Tibial artery (tissue), 4 donors: ENCODE measurements around the gene CKLF.
A peak's percentile ranks its signal among the peaks of the same experiment; 100 is the strongest.

ENCODE experiments used
- DNase-seq, 2 donors: peaks; one replicate each; pipeline ENCODE4 v3.0.0-alpha.2; 2019
- H3K27ac ChIP-seq, 2 donors: fragments of 200-600 bp; sonication (generic) in 1 of 2; 1 replicate in 1 of 2; 2 replicates in 1 of 2; pipeline ENCODE4 v1.5.1; 2018 to 2019; ENCODE audit warnings: mild to moderate bottlenecking in 1 of 2
- H3K27me3 ChIP-seq, 2 donors: fragments of 200-600 bp; sonication (generic) in 1 of 2; one replicate each; pipeline versions ENCODE4 v1.5.1 to v1.6.0; 2016 to 2019
- H3K36me3 ChIP-seq, 3 donors: fragments of 200-600 bp; sonication (generic) in 2 of 3; one replicate each; pipeline ENCODE4 v1.5.1; 2016 to 2019; ENCODE audit warnings: mild to moderate bottlenecking in 2 of 3
- H3K4me1 ChIP-seq, 4 donors: fragments of 200-600 bp; sonication (generic) in 2 of 4; 1 replicate in 3 of 4; 2 replicates in 1 of 4; pipeline ENCODE4 v1.5.1; 2016 to 2019
- H3K4me3 ChIP-seq, 2 donors: fragments of 200-600 bp; sonication (generic) in 1 of 2; 1 replicate in 1 of 2; 2 replicates in 1 of 2; pipeline ENCODE4 v1.5.1; 2018 to 2019; ENCODE audit warnings: mild to moderate bottlenecking in 2 of 2
- H3K9me3 ChIP-seq, 3 donors: fragments of 200-600 bp; sonication (generic) in 1 of 3; one replicate each; pipeline ENCODE4 v1.5.1; 2016 to 2019
- CTCF ChIP-seq, 2 experiments: fragments of 200-600 bp in 1 of 2; fragments of 450-650 bp in 1 of 2; IDR thresholded peaks; one replicate each; pipeline ENCODE4 v1.5.1; 2017 to 2019; ENCODE audit warnings: antibody characterized with exemption in 2 of 2, mild to moderate bottlenecking in 1 of 2, moderate library complexity in 1 of 2
- intact Hi-C: fragments of 100-400 bp; cut with DNase I; formaldehyde crosslinking; loops from one replicate; pipeline ENCODE4 v1.15.0; 2023; ENCODE audit warnings: low total_unique reads

CKLF gene

GRCh38 chr16:66587881-66588600, 35.7 kb downstream of the CKLF start:
- intact Hi-C loops, result loop anchor here (5.0 kb wide), 1 partner anchor 181 kb away; no protein-coding TSS in a partner anchor

GRCh38 chr16:66588981-66589713, 36.8 kb downstream of the CKLF start:
- TF ChIP-seq CTCF (IDR thresholded peaks at IDR 0.05), result peak; percentile 44 to 53
- H3K27ac ChIP-seq, result no peak overlapping the region
- no peaks in the 10 kb centered on the region for H3K9me3 ChIP-seq
- no peak overlapping the region for H3K4me3 ChIP-seq
- no peaks in the 10 kb centered on the region for H3K36me3 ChIP-seq
- no peaks in the 10 kb centered on the region for H3K4me1 ChIP-seq
- no peaks in the 10 kb centered on the region for H3K27me3 ChIP-seq
- DNase-seq, result peak in 1 of 2 donors; percentile 51
- intact Hi-C loops, result loop anchor here (5.0 kb wide), 1 partner anchor 182 kb away; no protein-coding TSS in a partner anchor

More at GRCh38 chr16:66587881-66588600, 35.7 kb downstream of the CKLF start:
- no peak overlapping the region for H3K4me3 ChIP-seq
- H3K27ac ChIP-seq, result no peak overlapping the region
- TF ChIP-seq CTCF (IDR thresholded peaks at IDR 0.05), result no peak
- no peaks in the 10 kb centered on the region for H3K36me3 ChIP-seq
- no peaks in the 10 kb centered on the region for H3K4me1 ChIP-seq
- no peak for DNase-seq
- H3K27me3 ChIP-seq, result no peaks in the 10 kb centered on the region
- no peaks in the 10 kb centered on the region for H3K9me3 ChIP-seq

GRCh38 chr16:66590322-66590721, 37.9 kb downstream of the CKLF start:
- Histone ChIP-seq H3K27ac (no peak overlapping the region), H3K4me3 (no peak overlapping the region), H3K36me3 (no peaks in the 10 kb centered on the region), H3K9me3 (no peaks in the 10 kb centered on the region), H3K4me1 (no peaks in the 10 kb centered on the region), H3K27me3 (no peaks in the 10 kb centered on the region)
- no peak for TF ChIP-seq CTCF (IDR thresholded peaks at IDR 0.05)
- intact Hi-C loops, result no loop called here
- no peak for DNase-seq

- TF ChIP-seq CTCF (IDR thresholded peaks at IDR 0.05), result no peak
- no peak overlapping the region for H3K4me3 ChIP-seq
- intact Hi-C loops, result no loop called here
- H3K27me3 ChIP-seq, result no peaks in the 10 kb centered on the region
- H3K36me3 ChIP-seq, result no peaks in the 10 kb centered on the region
- no peaks in the 10 kb centered on the region for H3K4me1 ChIP-seq
- no peak overlapping the region for H3K27ac ChIP-seq
- no peak for DNase-seq
- H3K9me3 ChIP-seq, result no peaks in the 10 kb centered on the region
Observed at GRCh38 chr16:66591018-66591417, 38.6 kb downstream of the CKLF start.

GRCh38 chr16:66592241-66592640, 39.9 kb downstream of the CKLF start:
- H3K27me3 ChIP-seq, result no peaks in the 10 kb centered on the region
- no peaks in the 10 kb centered on the region for H3K9me3 ChIP-seq
- no peaks in the 10 kb centered on the region for H3K36me3 ChIP-seq
- TF ChIP-seq CTCF (IDR thresholded peaks at IDR 0.05), result no peak
- no peak overlapping the region for H3K27ac ChIP-seq
- no peaks in the 10 kb centered on the region for H3K4me1 ChIP-seq
- intact Hi-C loops, result no loop called here
- no peak overlapping the region for H3K4me3 ChIP-seq
- no peak for DNase-seq
